ENCODE data around the gene FAM219B.
"Not testable (repeated sequence)": the region's sequence is repeated elsewhere in the genome, so short reads cannot be mapped to it uniquely, and the experiment has no call there.

The FAM219B gene

DNA sequence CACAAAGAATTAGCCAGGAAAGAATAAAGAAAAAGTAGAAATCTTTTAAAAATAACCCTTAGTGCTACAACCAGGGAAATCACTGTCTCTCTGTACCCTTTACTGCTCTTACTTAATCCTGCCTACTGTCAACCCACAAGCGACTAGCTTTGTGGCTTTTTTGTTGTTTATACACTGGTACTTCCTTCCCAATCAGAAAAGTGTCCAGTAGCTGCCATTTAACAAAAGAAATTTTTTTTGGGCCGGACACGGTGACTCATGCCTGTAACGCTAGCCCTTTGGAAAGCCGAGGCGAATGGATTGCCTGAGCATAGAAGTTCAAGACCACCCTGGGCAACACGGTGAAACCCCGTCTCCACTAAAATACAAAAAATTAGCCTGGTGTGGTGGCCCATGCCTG is 13.8 kb upstream of the FAM219B start:
- no peak for DNase-seq (ENCODE audit: low read depth in 2 of 2)
- H3K4me3 ChIP-seq (replicated peaks in 1 of 2; ENCODE audit: low read depth in 2 of 2, low read length in 2 of 2) = no peak overlapping the region
- TF ChIP-seq, protein P1, sequence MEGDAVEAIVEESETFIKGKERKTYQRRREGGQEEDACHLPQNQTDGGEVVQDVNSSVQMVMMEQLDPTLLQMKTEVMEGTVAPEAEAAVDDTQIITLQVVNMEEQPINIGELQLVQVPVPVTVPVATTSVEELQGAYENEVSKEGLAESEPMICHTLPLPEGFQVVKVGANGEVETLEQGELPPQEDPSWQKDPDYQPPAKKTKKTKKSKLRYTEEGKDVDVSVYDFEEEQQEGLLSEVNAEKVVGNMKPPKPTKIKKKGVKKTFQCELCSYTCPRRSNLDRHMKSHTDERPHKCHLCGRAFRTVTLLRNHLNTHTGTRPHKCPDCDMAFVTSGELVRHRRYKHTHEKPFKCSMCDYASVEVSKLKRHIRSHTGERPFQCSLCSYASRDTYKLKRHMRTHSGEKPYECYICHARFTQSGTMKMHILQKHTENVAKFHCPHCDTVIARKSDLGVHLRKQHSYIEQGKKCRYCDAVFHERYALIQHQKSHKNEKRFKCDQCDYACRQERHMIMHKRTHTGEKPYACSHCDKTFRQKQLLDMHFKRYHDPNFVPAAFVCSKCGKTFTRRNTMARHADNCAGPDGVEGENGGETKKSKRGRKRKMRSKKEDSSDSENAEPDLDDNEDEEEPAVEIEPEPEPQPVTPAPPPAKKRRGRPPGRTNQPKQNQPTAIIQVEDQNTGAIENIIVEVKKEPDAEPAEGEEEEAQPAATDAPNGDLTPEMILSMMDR (IDR thresholded peaks at IDR 0.05; ENCODE audit: low read depth, low read length) = no peak

DNA sequence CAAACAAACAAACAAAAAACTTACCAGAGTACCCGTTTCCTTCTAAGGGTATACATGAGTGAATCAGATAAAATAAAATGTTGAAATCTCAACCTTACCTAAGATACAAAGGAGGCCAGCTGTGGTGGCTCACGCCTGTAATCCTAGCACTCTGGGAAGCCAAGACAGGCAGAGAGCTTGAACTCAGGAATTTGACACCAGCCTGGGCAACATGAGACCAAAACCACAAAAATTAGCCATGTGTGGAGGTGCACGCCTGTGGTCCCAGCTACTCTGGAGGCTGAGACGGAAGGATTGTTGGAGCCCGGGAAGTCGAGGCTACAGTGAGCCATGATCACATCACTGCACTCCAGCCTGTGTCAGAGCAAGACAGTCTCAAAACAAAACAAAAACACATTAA is 11.0 kb upstream of the FAM219B start:
- no peak overlapping the region for H3K4me3 ChIP-seq (replicated peaks in 1 of 2; ENCODE audit: low read depth in 2 of 2, low read length in 2 of 2)
- TF ChIP-seq, protein P1 (IDR thresholded peaks at IDR 0.05; ENCODE audit: low read depth, low read length) = no peak
- no peak for DNase-seq (ENCODE audit: low read depth in 2 of 2)

DNA sequence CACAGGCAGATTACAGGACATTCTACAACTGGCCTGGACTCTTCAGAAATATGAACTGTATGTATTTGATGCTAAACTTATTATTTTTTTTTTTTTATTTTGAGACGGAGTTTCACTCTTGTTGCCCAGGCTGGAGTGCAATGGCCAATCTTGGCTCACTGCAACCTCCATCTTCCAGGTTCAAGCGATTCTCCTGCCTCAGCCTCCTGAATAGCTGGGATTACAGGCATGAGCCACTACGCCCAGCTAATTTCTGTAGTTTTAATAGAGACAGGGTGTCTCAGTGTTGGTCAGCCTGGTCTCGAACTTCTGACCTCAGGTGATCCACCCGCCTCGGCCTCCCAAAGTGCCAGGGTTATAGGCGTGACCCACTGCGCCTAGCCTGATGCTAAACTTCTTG is 7.1 kb upstream of the FAM219B start:
- H3K4me3 ChIP-seq (replicated peaks in 1 of 2; ENCODE audit: low read depth in 2 of 2, low read length in 2 of 2) = not testable (repeated sequence)

DNA sequence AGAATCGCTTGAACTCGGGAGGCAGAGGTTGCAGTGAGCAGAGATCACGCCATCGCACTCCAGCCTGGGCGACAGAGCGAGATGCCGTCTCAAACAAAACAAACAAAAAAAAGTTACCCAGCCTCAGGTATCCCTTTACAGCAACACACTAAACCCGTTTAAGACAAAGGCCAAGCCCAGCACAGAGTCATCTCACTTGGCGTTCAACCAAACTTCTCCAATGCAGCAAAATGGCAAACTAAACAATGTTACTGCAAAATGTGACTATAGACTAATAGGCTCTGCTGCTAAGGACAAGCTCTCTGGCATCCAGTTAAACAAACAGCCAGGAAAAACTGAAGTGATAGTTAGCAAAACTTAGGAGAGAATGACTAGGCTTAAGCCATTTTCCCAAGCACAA is 6.4 kb upstream of the FAM219B start:
- H3K4me3 ChIP-seq (replicated peaks in 1 of 2; ENCODE audit: low read depth in 2 of 2, low read length in 2 of 2) = no peak overlapping the region
- TF ChIP-seq, protein P1 (IDR thresholded peaks at IDR 0.05; ENCODE audit: low read depth, low read length) = no peak
- peak in 1 of 2 donors; percentile 40 for DNase-seq (ENCODE audit: low read depth in 2 of 2)

More for the DNA sequence above, 7.1 kb upstream of the FAM219B start:
- not testable (repeated sequence) for DNase-seq (ENCODE audit: low read depth in 2 of 2)

DNA sequence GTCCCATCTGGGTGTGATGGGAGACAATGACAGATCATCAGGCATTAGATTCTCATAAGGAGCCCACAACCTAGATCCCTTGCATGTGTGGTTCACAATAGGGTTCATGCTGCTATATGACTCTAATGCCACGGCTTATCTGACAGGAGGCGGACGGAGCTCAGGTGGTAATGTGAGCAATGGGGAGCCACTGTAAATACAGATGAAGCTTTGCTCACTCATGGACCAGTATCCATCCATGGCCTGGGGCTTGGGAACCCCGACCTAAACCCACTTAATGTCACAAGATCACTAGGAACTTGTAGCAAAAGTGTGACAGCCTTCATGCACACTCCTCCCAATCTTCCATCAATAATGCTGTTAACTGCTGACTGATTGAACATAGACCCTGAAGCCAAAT is 2.0 kb upstream of the FAM219B start:
- no peak for DNase-seq (ENCODE audit: low read depth in 2 of 2)
- TF ChIP-seq, protein P1 (IDR thresholded peaks at IDR 0.05; ENCODE audit: low read depth, low read length) = no peak
- H3K4me3 ChIP-seq (replicated peaks in 1 of 2; ENCODE audit: low read depth in 2 of 2, low read length in 2 of 2) = no peak overlapping the region

DNA sequence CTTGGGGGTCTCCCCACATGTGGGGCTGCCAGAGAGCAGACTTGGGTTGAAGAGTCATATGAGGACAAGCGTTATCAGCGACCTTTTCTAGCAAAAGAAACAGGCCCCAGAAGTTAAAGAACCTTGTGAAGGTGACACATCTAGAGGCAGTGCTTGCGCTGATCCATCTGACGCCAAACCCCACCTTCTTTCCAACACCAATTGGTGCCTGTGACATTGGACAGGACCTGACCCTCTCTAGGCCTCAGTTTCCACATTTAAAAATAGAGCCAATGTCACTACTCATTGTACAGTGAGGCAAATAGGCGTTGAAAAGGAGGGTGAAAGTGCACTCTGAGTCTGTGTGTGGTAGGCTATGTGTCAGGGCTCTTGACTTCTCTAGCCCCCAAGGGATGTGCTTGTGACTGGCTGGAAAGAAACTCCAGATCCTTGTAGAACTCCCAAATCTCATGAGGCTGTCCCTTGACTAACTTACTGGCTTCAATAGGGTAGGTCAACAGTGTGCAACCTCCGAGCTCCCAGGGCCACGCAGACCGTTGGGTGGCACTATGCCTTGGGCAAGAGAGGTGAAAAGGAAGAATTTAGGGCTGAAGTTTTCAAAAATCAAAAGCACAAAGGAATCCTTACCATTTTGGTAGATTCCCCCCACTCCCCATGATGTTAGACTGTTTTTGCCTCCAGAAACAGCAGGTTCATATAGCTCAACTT is 666 bp upstream of the FAM219B start:
- TF ChIP-seq, protein P1 (IDR thresholded peaks at IDR 0.05; ENCODE audit: low read depth, low read length) = no peak
- peak in 1 of 2 donors; percentile 17 for DNase-seq (ENCODE audit: low read depth in 2 of 2)

DNA sequence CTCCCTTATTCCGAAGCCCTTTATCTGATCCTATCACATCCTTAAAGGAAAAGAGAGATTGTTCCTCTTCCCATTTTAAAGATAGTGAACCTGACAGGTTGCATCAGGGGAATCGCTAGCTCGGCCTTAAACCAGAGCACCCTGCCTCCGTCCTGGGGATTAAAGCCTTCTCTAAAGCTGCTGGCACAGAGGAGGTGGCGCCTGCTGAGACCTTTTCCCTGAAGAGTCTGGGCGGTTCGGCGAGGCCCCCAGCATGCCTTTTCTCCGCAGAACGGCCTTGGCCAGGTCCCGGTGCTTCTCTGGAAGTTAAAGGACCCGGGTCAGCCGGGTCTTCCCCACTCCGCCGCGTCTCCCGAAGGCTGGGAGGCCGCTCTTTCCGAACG is 593 bp downstream of the FAM219B start:
- DNase-seq (ENCODE audit: low read depth in 2 of 2) = peak; percentile 24 to 28
- TF ChIP-seq, protein P1 (IDR thresholded peaks at IDR 0.05; ENCODE audit: low read depth, low read length) = no peak
- peak overlapping the region; percentile 85 to 88 for H3K4me3 ChIP-seq (replicated peaks in 1 of 2; ENCODE audit: low read depth in 2 of 2, low read length in 2 of 2)

More for the DNA sequence above, 666 bp upstream of the FAM219B start:
- peak overlapping the region; percentile 85 to 88 for H3K4me3 ChIP-seq (replicated peaks in 1 of 2; ENCODE audit: low read depth in 2 of 2, low read length in 2 of 2)
